ENCODE measurements around the gene SENP5.
"Not testable (repeated sequence)": the region's sequence is repeated elsewhere in the genome, so short reads cannot be mapped to it uniquely, and the experiment has no call there.

The SENP5 gene

DNA sequence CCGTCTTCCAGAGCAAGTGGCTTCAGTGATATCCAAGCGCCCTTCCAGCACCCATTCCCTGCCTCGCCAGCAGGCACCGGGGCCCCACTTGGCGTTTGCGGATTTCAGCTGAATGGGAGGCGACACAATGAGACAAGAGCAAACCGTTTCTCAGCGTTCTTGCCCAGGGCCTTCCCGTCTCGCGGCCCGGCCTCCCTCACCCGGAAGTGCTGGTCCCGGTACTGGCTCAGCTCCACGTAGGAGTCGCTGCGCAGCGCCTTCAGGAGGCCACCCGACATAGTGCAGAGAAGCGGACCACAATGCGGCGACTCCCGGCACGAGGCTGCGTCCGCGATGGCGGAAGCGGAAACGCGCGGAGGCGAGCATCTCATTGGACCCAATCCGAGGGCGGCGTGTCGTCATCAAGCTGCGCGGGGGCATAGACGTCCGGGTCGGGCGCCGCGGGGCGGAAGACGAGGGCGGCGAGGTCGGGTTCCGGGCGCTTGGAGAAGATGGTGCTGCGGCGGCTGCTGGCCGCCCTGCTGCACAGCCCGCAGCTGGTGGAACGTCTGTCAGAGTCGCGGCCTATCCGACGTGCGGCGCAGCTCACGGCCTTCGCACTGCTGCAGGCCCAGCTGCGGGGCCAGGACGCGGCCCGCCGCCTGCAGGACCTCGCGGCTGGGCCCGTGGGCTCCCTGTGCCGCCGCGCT is 74.7 kb downstream of the SENP5 start, which contains the start of gene NCBP2:
Gene NCBP2, minus strand, starts transcription at position 303 of the 689 bp plus-strand sequence. Its CDS starts 25 bp downstream, at position 278.
- peak; percentile 99 for DNase-seq

- no peak for DNase-seq
Measured at GRCh38 chr3:196942915-196943277, 75.2 kb downstream of the SENP5 start.

- not testable (repeated sequence) for DNase-seq
Measured at GRCh38 chr3:196944037-196944790, 76.5 kb downstream of the SENP5 start.

- no peak for DNase-seq
Measured at GRCh38 chr3:196947136-196947859, 79.6 kb downstream of the SENP5 start.

- DNase-seq: no peak
Measured at GRCh38 chr3:196947860-196948441, 80.2 kb downstream of the SENP5 start.

DNA sequence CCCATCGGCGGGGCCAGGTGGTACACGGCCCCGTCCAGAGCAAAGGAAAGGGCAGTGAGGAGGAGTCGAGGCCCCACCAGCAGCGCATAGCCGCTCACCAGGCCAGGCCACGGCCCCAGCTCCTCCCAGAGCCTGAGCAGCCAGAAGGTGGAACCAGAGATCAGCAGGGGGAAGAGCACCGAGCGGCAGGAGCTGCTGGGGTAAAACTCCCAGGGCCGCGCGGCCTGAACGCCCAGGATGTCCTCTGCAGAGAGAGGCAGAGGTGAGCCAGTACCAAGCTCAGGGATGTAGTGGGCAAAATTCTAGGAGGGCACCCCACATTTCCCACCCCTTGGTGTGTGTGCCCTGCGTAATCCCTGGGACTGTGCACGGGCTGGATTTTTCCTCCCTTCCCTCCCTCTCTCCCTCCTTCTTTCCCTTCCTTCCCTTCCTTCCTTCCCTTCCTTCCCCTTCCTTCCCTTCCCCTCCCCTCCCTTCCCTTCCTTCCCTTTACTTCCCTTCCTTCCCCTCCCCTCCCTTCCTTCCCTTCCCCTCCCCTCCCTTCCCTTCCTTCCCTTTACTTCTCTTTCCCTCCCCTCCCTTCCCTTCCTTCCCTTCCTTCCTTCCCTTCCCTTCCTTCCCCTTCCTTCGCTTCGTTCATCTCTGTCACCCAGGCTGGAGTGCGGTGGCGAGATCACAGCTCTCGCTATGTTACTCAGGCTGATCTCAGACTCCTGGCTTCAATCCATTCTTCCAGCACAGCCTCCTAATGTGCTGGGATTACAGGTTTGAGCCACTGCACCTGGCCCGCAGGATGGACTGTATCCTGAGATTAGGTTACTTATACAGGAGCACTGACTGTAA is 80.9 kb downstream of the SENP5 start:
- DNase-seq: no peak

GRCh38 chr3:196949285-196949619 is 81.5 kb downstream of the SENP5 start:
- DNase-seq: no peak

DNA sequence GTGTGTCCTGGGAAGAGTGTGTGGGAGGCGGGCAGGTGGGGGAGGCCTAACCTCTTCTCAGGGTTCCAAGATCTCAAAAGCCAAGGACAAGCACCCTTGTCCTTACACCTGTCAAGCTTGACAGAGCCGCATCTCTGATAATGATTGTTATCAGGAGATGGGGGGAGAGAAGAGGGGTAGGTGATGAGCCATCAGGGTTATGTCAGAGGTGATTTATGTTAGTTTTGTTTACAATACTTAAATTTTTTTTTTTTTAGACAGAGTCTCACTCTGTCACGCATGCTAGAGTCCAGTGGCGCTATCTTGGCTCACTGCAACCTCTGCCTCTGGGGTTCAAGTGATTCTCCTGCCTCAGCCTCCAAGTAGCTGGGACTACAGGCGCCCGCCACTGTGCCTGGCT is 82.0 kb downstream of the SENP5 start:
- no peak for DNase-seq

DNA sequence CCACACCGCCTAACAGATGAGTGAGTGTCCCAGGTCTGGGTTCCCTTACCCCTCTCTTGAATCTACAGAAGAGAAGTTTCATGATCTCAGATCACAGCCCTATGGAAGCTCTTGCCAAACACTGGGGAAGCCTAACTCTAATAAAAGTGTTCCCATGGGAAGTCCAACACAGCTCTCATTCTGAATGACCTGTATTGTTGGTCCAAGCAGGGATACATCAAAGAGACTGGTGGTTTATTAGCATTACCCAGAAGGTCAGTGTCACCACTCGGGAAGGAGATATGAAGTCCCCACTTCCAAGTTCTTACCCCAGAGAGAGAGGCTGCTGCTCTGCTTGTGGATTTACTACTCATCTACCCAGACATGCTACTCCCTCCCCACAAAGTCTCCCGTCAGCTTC is 83.7 kb downstream of the SENP5 start:
- DNase-seq: no peak

GRCh38 chr3:196954832-196955231 is 87.1 kb downstream of the SENP5 start:
- no peak for DNase-seq

DNA sequence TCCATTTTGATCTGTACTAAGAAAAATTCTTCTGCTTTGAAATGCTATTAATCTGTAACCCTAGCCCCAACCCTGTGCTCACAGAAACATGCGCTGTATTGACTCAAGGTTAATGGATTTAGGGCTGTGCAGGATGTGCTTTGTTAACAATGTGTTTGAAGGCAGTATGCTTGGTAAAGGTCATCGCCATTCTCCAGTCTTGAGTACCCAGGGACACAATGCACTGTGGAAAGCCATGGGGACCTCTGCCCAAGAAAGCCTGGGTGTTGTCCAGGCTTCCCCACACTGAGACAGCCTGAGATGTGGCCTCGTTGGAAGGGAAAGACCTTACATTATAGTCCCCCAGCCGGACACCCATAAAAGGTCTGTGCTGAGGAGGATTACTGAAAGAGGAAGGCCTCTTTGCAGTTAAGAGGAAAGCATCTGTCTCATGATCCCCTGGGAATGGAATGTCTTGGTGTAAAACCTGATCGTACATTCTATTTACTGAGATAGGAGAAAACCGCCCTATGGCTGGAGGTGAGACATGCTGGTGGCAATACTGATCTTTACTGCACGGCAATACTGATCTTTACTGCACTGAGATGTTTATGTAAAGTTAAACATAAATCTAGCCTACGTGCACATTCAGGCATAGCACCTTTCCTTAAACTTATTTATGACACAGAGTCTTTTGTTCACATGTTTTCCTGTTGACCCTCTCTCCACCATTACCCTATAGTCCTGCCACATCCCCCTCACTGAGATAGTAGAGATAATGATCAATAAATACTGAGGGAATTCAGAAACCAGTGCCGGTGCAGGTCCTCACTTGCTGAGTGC is 94.6 kb downstream of the SENP5 start:
- DNase-seq: no peak

DNA sequence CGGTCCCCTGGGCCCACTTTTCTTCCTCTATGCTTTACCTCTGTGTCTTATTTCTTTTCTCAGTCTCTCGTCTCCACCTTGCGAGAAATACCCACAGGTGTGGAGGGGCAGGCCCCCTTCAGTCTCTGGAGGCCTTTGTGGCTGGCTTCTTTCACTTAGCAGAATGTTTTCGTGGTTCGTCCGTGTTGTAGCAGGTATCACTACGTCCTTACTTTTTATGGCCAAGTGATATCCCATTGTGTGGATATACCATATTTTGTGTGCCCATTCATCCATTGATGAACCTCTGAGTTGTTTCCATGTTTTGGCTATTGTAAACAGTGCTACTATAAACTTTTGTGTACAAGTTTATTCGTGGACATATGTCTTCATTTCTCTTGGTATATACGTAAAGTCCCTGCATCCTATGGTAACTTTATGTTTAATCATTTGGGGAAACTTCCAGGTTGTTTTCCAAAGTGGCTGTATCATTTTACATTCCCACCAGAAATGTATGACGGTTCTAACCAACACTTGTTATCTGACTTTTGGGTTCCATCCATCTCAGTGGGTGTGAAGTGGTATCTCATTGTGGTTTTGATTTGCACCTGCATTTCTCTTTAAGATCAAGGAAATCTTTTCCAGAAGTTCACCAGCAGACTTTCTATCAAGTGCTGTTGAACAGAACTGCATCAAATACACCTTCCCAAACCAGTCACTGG is 95.4 kb downstream of the SENP5 start:
- no peak for DNase-seq

DNA sequence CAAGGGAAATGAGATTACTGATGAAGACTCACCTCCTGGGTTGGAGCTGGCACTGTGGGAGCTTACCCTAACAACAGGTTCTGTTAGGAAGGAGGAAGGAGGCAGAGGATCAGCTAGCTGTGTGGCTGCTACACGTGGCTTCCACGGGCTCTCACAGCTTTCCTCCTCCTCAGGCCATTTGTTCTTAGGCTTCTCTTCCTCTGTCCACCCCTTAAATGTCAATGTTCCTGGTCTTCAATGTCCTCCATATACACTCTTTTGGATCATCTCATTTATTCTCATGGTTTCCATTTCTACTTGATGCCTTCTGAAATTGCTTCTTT is 95.9 kb downstream of the SENP5 start:
- DNase-seq: no peak

GRCh38 chr3:196965112-196965803 is 97.5 kb downstream of the SENP5 start:
- DNase-seq: no peak

DNA sequence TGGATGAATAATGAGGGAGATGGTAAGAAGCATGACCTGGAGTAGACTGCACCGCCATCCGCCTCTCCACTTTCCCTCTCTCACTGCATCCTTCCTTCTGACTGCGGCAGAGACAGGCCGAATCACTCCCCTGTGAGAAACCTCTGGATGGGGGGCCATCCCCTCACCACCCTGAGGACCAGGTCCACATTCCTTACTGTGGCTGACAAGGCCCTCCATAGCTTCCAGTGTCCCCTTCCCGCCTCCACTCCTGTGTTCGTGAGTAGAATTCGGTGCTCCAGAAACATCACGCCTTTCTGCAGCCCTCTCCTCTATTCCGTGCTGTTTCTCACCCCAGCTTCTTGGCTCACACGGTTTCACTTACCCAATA is 98.1 kb downstream of the SENP5 start:
- DNase-seq: no peak

DNA sequence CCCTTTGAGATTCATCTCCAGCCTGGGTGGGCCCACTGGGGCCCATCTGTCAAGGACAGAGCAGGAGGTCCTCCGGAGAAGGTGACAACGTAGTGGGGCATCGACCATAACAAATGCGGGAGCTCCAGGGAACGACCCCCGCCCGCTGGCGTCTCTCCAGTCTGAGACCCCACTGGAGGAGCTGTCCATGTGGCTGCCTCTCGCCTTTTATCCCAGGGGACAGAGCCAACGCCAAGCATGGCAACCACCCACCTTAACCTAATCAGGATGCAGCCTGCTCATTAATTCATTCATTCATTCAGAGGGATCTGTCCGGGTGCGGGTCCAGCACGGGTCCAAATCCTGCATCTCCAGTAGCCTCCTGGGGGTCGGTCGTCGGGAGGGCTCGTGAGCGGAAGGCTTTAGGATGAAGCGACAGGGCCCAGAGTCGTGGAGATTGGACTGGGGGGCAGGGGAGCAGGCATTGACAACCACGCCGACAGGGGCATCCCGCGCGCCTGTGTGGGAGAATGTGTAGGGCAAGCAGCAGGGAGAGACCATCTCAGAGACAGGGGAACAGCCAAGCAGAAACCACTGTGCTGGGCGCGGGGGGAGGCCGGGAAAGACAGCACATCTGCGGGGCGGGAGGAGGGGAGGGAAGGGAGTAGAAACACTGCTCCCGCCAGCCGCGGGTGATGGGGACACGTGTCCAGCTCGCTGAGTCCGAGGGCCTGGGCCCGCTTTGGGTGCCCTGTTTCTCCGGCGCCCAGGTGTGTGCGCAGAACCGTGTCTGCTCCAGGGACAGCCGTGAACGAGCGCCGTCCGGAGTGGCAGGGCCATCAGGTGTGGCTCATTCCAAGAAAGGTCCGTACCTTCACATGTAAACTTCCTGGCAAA is 99.0 kb downstream of the SENP5 start:
- no peak for DNase-seq

DNA sequence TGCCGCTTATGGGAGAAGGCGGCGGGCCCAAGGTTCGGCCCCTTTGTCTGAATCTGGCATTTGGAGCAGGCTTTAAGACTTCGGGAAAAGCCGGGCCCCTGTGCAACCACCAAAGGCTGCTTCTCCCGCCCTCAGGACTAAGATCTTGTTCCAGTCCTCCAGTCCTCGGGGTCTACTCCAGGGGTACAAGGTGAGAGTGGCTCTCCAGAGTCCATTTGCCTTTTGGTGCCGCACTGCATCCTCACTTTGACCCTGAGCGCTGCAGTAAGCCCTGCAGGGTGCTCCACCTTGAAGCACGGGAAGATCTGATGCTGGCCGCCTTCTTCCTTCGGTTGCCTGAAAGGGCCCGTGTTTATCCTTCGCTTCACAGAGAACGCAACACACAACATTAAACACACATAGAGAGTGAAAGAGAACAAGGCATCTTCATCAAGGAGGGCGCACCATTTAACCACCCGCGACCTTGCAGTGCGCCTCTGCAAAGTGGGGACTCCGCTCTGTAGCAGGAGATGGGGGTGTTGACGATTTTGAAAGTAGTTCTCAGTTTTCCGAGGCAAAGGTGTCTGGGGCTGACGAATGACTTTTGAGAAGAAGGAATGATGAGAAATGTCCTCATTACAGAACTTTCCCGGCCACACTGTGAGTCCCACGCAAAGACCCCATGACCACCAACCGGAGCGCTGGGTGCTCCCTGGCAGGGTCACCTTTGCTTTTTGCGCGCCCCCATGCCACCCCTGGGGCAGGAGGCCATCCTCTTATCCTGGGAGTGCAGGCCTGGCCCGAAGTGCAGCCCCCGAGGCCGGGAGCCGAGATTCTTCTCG is 99.9 kb downstream of the SENP5 start:
- DNase-seq: no peak

DNA sequence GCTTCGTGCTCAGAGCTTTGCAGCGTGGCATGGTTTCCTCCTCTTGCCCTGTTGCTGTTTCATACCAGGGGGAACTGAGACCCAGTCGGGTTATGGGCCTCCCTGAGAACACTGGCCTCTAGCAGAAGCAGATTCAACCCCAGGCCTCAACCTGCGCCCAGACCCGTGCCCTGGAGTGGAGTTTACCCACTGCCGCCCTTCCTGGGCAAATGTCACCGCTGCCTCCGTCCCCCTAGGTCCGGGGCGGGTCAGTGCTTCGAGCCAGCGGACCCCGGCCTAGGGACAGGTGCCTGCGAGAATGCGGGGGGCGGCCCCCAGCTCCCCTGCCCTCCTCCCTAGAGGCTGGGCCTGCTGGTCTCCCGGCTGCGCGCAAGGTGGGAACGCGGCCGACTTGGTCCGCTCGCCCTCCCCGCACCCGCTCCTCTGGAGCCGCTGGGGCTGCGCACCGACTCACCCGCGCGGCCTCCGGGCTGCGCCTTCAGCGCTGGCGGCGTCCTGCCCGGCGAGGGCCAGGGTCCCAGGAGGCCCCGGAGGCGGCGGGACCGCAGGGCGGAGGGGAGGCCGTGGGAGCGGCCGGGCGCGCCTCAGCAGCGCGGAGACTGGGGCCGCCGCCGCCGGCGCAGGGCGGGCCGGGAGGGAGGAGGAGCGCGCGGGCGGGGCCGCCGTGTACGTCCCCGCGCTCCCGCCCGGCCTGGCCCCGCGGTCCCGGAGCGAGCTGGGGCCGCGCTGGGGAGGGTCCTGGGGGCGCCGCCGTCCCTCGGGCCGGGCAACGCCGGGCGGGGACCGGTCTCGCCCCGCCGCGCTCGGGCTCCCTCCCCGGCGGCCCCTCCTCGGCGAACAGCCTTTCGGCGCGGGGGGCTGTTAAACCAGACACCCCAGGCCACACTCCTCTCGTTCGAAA is 100.8 kb downstream of the SENP5 start, which contains the start of gene PIGZ:
Gene PIGZ, minus strand, starts transcription at position 601 of the 901 bp plus-strand sequence. CDS start 16,802 bp downstream, outside the sequence.
- DNase-seq: peak; percentile 20
